Naive thymus-derived CD8-positive, alpha-beta T cell (primary cell): Measurements from ENCODE around the gene TNS3. TPM values are rescaled to one million over a fixed set of nuclear protein-coding genes. Genes with fewer than 3 reads are reported as not detected.
"Not testable (repeated sequence)": the region's sequence is repeated elsewhere in the genome, so short reads cannot be mapped to it uniquely, and the experiment has no call there.

ENCODE experiments used
- ATAC-seq, 2 donors: fragments of 150-1000 bp; cut with Tn5 transposase in 1 of 2; sonication (Bioruptor Pico), chemical (Tn5 transposase) in 1 of 2; 1 replicate in 1 of 2; 2 replicates in 1 of 2; pipeline ENCODE4 v1.10.0; 2021; ENCODE audit warnings: mild to moderate bottlenecking in 2 of 2, moderate library complexity in 2 of 2
- POLR2A ChIA-PET: fragments of 350-600 bp; sonication (Branson Sonifier 250); formaldehyde crosslinking; loops from one replicate; lab custom pipeline; 2021; ENCODE audit warnings: antibody characterized with exemption; lab: Charles Lee
- DNase-seq, 10 donors: peaks; one replicate each; pipeline versions ENCODE4 v3.0.0 to v3.0.0-alpha.2; 2020 to 2022
- H3K27ac Mint-ChIP-seq, 10 donors: one replicate each; pipeline ENCODE4 v1.8.0; 2020 to 2022; ENCODE audit warnings: mild to moderate bottlenecking in 10 of 10, mixed read lengths in 10 of 10, moderate library complexity in 4 of 10, inconsistent platforms in 1 of 10
- H3K27me3 Mint-ChIP-seq, 5 donors: one replicate each; pipeline ENCODE4 v1.8.0; 2021 to 2022; ENCODE audit warnings: mixed read lengths in 5 of 5
- H3K36me3 Mint-ChIP-seq, 3 donors: one replicate each; pipeline ENCODE4 v1.8.0; 2020 to 2022; ENCODE audit warnings: mixed read lengths in 3 of 3, mild to moderate bottlenecking in 2 of 3, inconsistent platforms in 1 of 3
- H3K4me1 Mint-ChIP-seq, 4 donors: one replicate each; pipeline ENCODE4 v1.8.0; 2021 to 2022; ENCODE audit warnings: mixed read lengths in 4 of 4
- H3K4me3 Mint-ChIP-seq, 10 donors: one replicate each; pipeline ENCODE4 v1.8.0; 2020 to 2022; ENCODE audit warnings: mild to moderate bottlenecking in 10 of 10, mixed read lengths in 10 of 10, moderate library complexity in 6 of 10, inconsistent platforms in 1 of 10
- H3K9me3 Mint-ChIP-seq, 9 donors: one replicate each; pipeline ENCODE4 v1.8.0; 2020 to 2022; ENCODE audit warnings: mixed read lengths in 9 of 9, mild to moderate bottlenecking in 3 of 9, inconsistent platforms in 1 of 9, moderate library complexity in 1 of 9
- polyA plus RNA-seq, 3 donors: library from polyadenylated mRNA; unstranded; fragments of 300-500 nt; fragmentation: Illumina TruSeq; gene quantifications; one replicate each; pipeline ENCODE4 v1.2.3, GENCODE V29; 2021
- total RNA-seq, 8 experiments: library from RNA in 2 of 8; stranded (reverse) in 2 of 8; gene quantifications; one replicate each; pipeline ENCODE4 v1.2.3 and lab custom pipeline; 2021 to 2026

Gene TNS3
- total and polyA plus RNA-seq, 5 experiments from 2014 or later, result 1.2 to 1.6 TPM; not detected in 3

DNA sequence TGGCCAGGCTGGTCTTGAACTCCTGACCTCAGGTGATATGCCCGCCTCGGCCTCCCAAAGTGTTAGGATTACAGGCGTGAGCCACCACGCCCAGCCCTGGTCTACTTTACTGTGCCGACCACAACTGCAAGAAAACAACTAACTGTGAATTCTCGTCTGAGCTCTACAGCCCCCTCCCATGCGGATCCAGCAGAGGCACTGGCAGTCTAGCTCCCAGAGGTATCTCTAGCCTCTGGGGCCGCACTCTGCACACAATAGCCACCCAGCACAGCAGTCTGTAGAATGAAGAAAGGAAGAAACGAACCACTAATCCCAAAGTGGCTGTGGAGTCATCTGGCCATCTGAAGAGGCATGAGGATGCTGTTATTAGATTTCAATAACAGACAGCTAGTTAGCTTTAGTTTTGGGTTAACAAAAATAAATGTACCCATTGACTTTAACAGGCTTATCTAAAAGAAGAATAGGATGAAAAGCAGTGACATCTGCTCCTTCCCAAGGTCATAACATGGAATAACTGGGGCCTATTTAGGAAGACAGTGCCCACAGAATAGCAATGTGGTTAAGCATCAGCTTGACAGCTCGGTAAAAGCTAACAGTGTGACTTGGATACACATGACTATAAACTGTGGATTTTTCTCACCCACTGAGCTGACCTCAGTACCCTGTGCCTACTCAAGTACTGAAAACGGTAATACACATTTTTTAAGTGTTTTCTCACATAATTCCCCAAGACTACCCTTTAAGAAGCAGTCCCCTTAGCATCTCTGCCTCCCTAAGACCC lies 131.9 kb downstream of the TNS3 start:
- no peaks in the 10 kb centered on the region for H3K36me3 Mint-ChIP-seq
- POLR2A ChIA-PET, result no interaction called here
- no peak overlapping the region for H3K27ac Mint-ChIP-seq
- H3K9me3 Mint-ChIP-seq, result no peaks in the 10 kb centered on the region
- no peak overlapping the region for H3K4me3 Mint-ChIP-seq
- no peak for ATAC-seq
- H3K4me1 Mint-ChIP-seq, result peaks cover 0 to 3% (median 0%) of the 10 kb centered on the region in 4 donors
- peaks cover 0 to 10% (median under 1%) of the 10 kb centered on the region in 5 donors for H3K27me3 Mint-ChIP-seq
- DNase-seq, result no peak

DNA sequence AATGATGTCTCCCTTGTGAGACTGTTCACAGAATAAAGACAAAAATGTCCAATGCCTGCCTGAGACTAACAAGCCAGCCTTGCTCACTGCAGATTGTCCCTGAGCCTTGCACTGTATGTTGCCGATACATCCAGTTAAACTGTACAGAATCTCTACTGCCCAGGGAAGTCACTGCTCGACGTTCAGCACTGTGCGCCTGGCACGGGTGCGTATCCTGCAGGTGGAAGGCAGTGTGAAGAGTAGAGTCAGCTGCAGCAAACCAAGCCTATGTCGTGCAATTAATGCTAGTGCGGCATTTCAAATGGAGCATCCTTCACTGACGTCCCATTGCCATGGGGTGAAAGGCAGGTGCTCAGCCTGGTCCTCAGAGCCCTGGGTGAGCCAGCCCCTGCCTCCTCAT lies 132.9 kb downstream of the TNS3 start:
- Mint-ChIP-seq H3K4me3 (no peak overlapping the region), H3K27ac (no peak overlapping the region), H3K27me3 (peaks cover 0 to 10% (median 0%) of the 10 kb centered on the region in 5 donors), H3K4me1 (peaks cover 0 to 3% (median 0%) of the 10 kb centered on the region in 4 donors), H3K36me3 (no peaks in the 10 kb centered on the region), H3K9me3 (no peaks in the 10 kb centered on the region)
- POLR2A ChIA-PET, result no interaction called here
- no peak for DNase-seq
- no peak for ATAC-seq

DNA sequence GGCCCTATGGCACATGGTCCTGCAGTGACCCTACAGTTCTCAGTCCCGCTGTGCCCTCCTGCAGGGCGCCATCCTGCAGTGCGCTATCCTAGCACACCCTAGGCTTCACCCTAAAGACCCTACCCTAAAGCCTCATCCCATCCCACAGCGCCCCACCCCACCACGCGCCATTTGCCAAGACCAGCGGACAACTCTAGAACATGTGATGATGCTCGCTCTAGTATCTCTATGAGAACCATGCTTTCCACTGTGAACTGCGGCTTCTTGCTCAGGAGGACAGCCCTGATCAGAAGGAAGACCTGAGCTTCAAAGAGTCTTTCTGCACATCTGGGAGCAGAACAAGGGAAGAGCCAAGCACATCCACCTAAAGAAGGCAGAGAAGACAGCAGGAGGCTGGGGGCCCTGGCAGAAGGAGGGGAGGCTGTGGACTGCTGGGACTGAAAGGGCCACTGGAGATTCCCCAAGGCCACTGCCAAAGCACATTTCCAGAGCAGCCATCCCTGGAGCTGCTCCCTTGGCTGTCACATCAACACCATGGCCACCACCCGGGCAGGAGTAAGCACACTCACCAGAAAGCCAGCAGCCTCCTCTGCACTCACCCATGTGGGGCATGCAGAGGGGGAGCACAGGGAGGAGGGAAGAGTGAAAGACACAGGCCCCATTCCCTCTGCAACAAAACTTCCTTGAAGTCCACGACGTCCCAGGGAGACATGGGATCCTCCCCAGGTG lies 134.1 kb downstream of the TNS3 start:
- H3K4me1 Mint-ChIP-seq, result no peaks in the 10 kb centered on the region
- H3K9me3 Mint-ChIP-seq, result no peaks in the 10 kb centered on the region
- peaks cover 0 to 8% (median 0%) of the 10 kb centered on the region in 5 donors for H3K27me3 Mint-ChIP-seq
- H3K4me3 Mint-ChIP-seq, result no peak overlapping the region
- POLR2A ChIA-PET, result no interaction called here
- H3K36me3 Mint-ChIP-seq, result no peaks in the 10 kb centered on the region
- H3K27ac Mint-ChIP-seq, result no peak overlapping the region
- DNase-seq, result no peak
- ATAC-seq, result no peak

GRCh38 chr7:47446871-47447466 lies 134.9 kb downstream of the TNS3 start:
- no peak for ATAC-seq
- H3K36me3 Mint-ChIP-seq, result no peaks in the 10 kb centered on the region
- H3K4me3 Mint-ChIP-seq, result no peak overlapping the region
- POLR2A ChIA-PET, result no interaction called here
- peaks cover 0 to 8% (median 0%) of the 10 kb centered on the region in 5 donors for H3K27me3 Mint-ChIP-seq
- no peaks in the 10 kb centered on the region for H3K4me1 Mint-ChIP-seq
- DNase-seq, result no peak
- H3K9me3 Mint-ChIP-seq, result no peaks in the 10 kb centered on the region
- H3K27ac Mint-ChIP-seq, result no peak overlapping the region

DNA sequence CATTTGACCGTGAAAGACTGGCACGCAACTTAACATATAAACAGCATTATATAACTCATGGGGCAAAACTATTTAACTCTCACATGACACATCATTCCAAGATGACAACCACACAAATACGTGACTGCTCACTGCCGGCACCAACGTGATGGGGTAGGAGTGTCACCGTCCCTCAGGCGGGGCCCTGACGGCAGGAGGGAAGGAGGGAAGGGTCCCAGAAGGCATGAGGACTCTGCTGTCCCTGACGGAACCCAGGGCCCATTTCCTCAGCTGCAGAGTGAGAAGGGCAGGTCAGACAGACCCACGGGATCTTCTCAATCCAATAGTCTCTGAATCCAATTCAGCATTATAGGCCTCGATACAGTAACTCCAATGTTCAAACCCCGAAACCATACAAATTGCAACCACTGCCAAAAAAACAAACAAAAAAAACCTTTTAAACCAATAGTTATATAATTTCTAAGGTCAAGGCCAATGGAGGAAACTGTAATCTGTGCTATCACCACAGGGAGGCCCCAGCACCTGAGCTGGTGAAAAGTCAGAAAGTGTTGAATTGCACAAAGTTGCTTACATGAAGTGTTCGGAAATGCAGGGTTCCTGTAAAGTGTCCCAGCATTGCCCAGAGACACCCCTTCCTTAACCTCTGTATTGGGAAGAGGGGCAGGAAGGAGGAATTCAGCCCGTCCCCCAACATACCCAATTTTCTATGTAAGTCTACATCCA lies 137.4 kb downstream of the TNS3 start:
- no peak overlapping the region for H3K27ac Mint-ChIP-seq

GRCh38 chr7:47443049-47443448 lies 138.9 kb downstream of the TNS3 start:
- H3K27me3 Mint-ChIP-seq, result no peaks in the 10 kb centered on the region

More for the DNA sequence above, 137.4 kb downstream of the TNS3 start:
- H3K4me1 Mint-ChIP-seq, result peaks cover 0 to 2% (median 0%) of the 10 kb centered on the region in 4 donors
- peaks cover 0 to 3% (median 0%) of the 10 kb centered on the region in 5 donors for H3K27me3 Mint-ChIP-seq
- H3K36me3 Mint-ChIP-seq, result no peaks in the 10 kb centered on the region
- ATAC-seq, result no peak
- POLR2A ChIA-PET, result no interaction called here
- no peak overlapping the region for H3K4me3 Mint-ChIP-seq
- DNase-seq, result no peak
- H3K9me3 Mint-ChIP-seq, result no peaks in the 10 kb centered on the region

DNA sequence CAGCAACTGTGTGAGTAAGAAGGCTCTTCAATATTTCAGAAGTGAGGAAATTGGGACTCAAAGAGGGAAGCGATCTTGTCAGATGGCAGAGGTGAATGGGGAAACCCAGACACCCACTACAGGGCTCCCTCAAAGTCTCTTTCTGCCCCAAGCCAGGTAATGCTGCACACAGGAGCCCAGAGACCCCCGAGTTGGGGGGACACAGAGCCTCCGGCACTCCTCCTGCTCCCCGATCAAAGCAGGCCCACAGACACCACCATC lies 139.4 kb downstream of the TNS3 start:
- Mint-ChIP-seq H3K36me3 (no peaks in the 10 kb centered on the region), H3K9me3 (no peaks in the 10 kb centered on the region), H3K27me3 (no peaks in the 10 kb centered on the region), H3K4me1 (peaks cover 0 to 4% (median 0%) of the 10 kb centered on the region in 4 donors), H3K27ac (no peak overlapping the region), H3K4me3 (no peak overlapping the region)
- POLR2A ChIA-PET, result no interaction called here
- ATAC-seq, result no peak
- no peak for DNase-seq

More at GRCh38 chr7:47443049-47443448, 138.9 kb downstream of the TNS3 start:
- H3K27ac Mint-ChIP-seq, result no peak overlapping the region
- no peak for DNase-seq
- no peak overlapping the region for H3K4me3 Mint-ChIP-seq
- peaks cover 0 to 4% (median 0%) of the 10 kb centered on the region in 4 donors for H3K4me1 Mint-ChIP-seq
- H3K36me3 Mint-ChIP-seq, result no peaks in the 10 kb centered on the region
- POLR2A ChIA-PET, result no interaction called here
- H3K9me3 Mint-ChIP-seq, result no peaks in the 10 kb centered on the region
- no peak for ATAC-seq

DNA sequence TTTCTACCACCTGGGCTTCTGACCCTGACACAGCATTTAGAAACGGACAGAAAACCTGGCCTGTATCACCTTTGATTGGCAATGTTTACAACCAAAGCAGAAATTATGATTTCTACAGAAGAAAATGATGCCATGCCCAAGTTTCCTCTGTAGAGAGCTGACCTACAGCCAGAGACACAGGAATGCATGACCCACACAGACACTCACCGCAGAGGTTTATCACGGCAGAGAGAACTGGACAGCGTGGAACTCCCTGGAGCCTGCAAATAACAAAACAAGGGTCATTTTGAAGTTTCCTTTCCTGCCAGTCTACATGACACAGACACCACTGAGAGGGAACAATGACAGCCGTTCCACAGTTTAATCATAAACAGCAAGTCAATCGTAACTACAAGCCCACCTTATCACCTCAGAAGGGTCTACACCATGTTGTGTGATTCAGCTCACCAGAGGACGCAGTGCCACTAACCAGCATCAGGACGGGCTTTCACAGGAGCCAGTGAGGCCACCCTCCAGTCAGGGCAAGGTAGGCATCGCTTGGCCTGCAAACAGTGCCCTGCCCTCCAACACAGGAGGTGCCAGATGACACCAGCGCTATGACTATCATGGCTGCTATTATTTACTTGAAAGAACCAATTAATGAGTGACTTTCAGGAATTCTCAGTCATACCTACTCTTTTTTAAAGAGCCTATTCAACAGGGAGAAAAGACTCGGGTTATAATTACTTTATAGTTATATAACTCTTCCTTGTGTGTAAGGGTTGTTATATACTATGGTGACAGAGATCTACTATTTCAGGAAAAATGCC lies 139.9 kb downstream of the TNS3 start:
- no peak overlapping the region for H3K27ac Mint-ChIP-seq
- H3K4me1 Mint-ChIP-seq, result peaks cover 0 to 4% (median 0%) of the 10 kb centered on the region in 4 donors
- POLR2A ChIA-PET, result no interaction called here
- DNase-seq (no peak), ATAC-seq (no peak)
- no peak overlapping the region for H3K4me3 Mint-ChIP-seq
- no peaks in the 10 kb centered on the region for H3K27me3 Mint-ChIP-seq
- H3K9me3 Mint-ChIP-seq, result no peaks in the 10 kb centered on the region
- no peaks in the 10 kb centered on the region for H3K36me3 Mint-ChIP-seq

- H3K4me3 Mint-ChIP-seq, H3K27me3 Mint-ChIP-seq, H3K4me1 Mint-ChIP-seq, ATAC-seq, H3K9me3 Mint-ChIP-seq, DNase-seq, POLR2A ChIA-PET, H3K36me3 Mint-ChIP-seq: not testable (repeated sequence)
- H3K27ac Mint-ChIP-seq, result peak overlapping the region in 1 of 10 donors; percentile 8
These were observed 140.9 kb downstream of the TNS3 start for GRCh38 chr7:47441048-47441447.

DNA sequence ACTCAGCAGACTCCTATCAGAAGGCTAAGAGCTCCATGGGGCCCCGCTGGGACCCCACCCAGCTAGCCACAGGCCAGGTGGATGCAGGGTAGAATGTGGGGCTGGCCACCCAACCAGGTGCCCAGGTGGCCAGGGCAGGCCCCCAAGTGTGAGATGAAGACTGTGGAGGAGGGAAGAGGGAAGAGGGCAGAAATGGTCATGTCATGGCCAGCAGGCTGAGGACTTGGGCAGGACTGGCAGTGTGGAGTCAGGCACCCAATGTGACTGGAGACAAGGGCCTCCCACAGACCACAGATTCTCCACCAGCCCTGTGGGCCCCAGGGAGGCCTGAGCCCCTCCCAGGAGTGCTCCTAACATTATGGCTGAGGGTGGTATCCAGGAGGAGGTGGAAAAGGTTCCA lies 141.6 kb downstream of the TNS3 start:
- Mint-ChIP-seq H3K4me3 (no peak overlapping the region), H3K9me3 (no peaks in the 10 kb centered on the region), H3K36me3 (no peaks in the 10 kb centered on the region), H3K27me3 (no peaks in the 10 kb centered on the region), H3K4me1 (peaks cover 0 to 4% (median 0%) of the 10 kb centered on the region in 4 donors), H3K27ac (no peak overlapping the region)
- no peak for DNase-seq
- ATAC-seq, result no peak
- POLR2A ChIA-PET, result no interaction called here

DNA sequence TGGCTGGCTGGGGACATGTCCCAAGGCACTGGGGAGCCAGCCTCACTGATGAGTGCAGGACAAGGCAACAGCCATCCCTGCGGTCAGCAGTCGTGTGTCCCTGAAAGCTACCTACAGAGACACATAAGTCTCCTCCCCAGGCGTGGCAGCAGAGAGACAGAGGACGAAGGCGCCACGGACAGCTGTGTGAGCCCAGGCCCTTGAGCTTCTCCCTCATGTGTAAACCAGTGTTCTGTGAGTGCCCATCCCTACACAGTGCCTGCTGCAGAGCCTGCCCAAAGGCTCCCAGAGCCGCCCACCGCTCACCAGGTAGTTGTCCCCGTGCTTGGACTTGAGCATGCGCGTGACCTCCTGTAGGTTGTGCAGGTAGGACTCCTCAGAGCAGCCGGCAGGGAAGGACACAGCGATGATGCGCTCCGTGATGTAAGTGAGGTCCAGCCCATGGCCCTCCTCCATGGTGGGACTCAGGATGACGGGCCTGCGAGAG lies 142.7 kb downstream of the TNS3 start:
- H3K4me1 Mint-ChIP-seq, result peaks cover 0 to 4% (median 0%) of the 10 kb centered on the region in 4 donors
- no peak overlapping the region for H3K4me3 Mint-ChIP-seq
- POLR2A ChIA-PET, result no interaction called here
- H3K27ac Mint-ChIP-seq, result peak overlapping the region in 1 of 10 donors; percentile 60
- H3K36me3 Mint-ChIP-seq, result no peaks in the 10 kb centered on the region
- H3K27me3 Mint-ChIP-seq, result no peaks in the 10 kb centered on the region
- ATAC-seq (no peak), DNase-seq (no peak)
- H3K9me3 Mint-ChIP-seq, result no peaks in the 10 kb centered on the region

- peaks cover 0 to 4% (median 0%) of the 10 kb centered on the region in 4 donors for H3K4me1 Mint-ChIP-seq
- POLR2A ChIA-PET, result no interaction called here
- H3K36me3 Mint-ChIP-seq, result no peaks in the 10 kb centered on the region
These were observed 143.4 kb downstream of the TNS3 start for GRCh38 chr7:47438411-47439029.

More at GRCh38 chr7:47438411-47439029, 143.4 kb downstream of the TNS3 start:
- Mint-ChIP-seq H3K4me3 (no peak overlapping the region), H3K9me3 (no peaks in the 10 kb centered on the region), H3K27me3 (no peaks in the 10 kb centered on the region), H3K27ac (no peak overlapping the region)
- no peak for ATAC-seq
- DNase-seq, result no peak
